Caco-2 (cell line): ENCODE measurements around the gene TOMM20. TPM values are rescaled to one million over a fixed set of nuclear protein-coding genes. Genes with fewer than 3 reads are reported as not detected.

Source experiments
- BruUV-seq: library from RNA; stranded (reverse); fragments of 400-500 nt; replicated peaks from 2 replicates; lab custom pipeline; 2021; lab: Mats Ljungman, UMichigan
- CTCF ChIA-PET: fragments of 300-600 bp; sonication (Branson Sonifier 250); formaldehyde crosslinking; loops from one replicate; lab custom pipeline; 2022; ENCODE audit warnings: antibody characterized with exemption; lab: Charles Lee
- POLR2A ChIA-PET: fragments of 300-600 bp; sonication (Branson Sonifier 250); formaldehyde crosslinking; loops from one replicate; lab custom pipeline; 2022; ENCODE audit warnings: antibody characterized with exemption; lab: Charles Lee
- DNase-seq, 2 experiments: peaks; one replicate each; pipeline versions ENCODE4 v3.0.0 to v3.0.0-alpha.2; 2020 to 2022
- H3K27me3 ChIP-seq: replicated peaks from 2 replicates; pipeline ENCODE4 v1.6.0; 2011; ENCODE audit warnings: low read length; ENCODE audit not compliant: control insufficient read depth, insufficient read depth
- H3K36me3 ChIP-seq: 2 replicates; pipeline ENCODE4 v1.5.1; 2011; ENCODE audit warnings: low read length; ENCODE audit not compliant: control insufficient read depth, insufficient read depth
- H3K4me1 ChIP-seq: fragments of 250-450 bp; sonication (Bioruptor Pico); 2 replicates; pipeline ENCODE4 v1.5.1; 2020; ENCODE audit warnings: mild to moderate bottlenecking
- H3K4me3 ChIP-seq: 2 replicates; pipeline ENCODE4 v1.5.1; 2011; ENCODE audit warnings: low read depth, mild to moderate bottlenecking, control low read depth, low read length
- H3K9me3 ChIP-seq: fragments of 250-450 bp; sonication (Bioruptor Pico); 2 replicates; pipeline ENCODE4 v1.5.1; 2020; ENCODE audit warnings: mild to moderate bottlenecking, moderate library complexity
- H3K27ac Mint-ChIP-seq: one replicate; pipeline ENCODE4 v1.8.0; 2022; ENCODE audit warnings: mixed read lengths; ENCODE audit not compliant: unreplicated experiment
- H3K27me3 Mint-ChIP-seq: one replicate; pipeline ENCODE4 v1.8.0; 2022; ENCODE audit warnings: mixed read lengths; ENCODE audit not compliant: insufficient read depth, unreplicated experiment
- H3K36me3 Mint-ChIP-seq: one replicate; pipeline ENCODE4 v1.8.0; 2022; ENCODE audit warnings: mild to moderate bottlenecking, mixed read lengths; ENCODE audit not compliant: insufficient read depth, unreplicated experiment
- H3K4me1 Mint-ChIP-seq: one replicate; pipeline ENCODE4 v1.8.0; 2022; ENCODE audit warnings: low read depth, mixed read lengths; ENCODE audit not compliant: unreplicated experiment
- H3K4me3 Mint-ChIP-seq: one replicate; pipeline ENCODE4 v1.8.0; 2022; ENCODE audit warnings: mild to moderate bottlenecking, moderate library complexity, mixed read lengths; ENCODE audit not compliant: unreplicated experiment
- H3K9me3 Mint-ChIP-seq: one replicate; pipeline ENCODE4 v1.8.0; 2022; ENCODE audit warnings: mixed read lengths; ENCODE audit not compliant: unreplicated experiment
- intact Hi-C: fragments of 100-400 bp; cut with micrococcal nuclease; formaldehyde crosslinking; loops from one replicate; pipeline ENCODE4 v1.10.0; 2022; ENCODE audit not compliant: unreplicated experiment
- total RNA-seq: library from RNA; stranded (reverse); gene quantifications from 2 replicates; pipeline ENCODE4 v1.2.3, GENCODE V29; 2022
- TF ChIP-seq, protein P1 (sequence below), 2 experiments: fragments of 200-600 bp in 1 of 2; IDR thresholded peaks; 1 replicate in 1 of 2; 2 replicates in 1 of 2; pipeline versions ENCODE4 v1.5.1 to v1.8.0; 2011 to 2022; ENCODE audit warnings: antibody characterized with exemption in 1 of 2, control low read depth in 1 of 2, inconsistent platforms in 1 of 2, low read depth in 1 of 2, low read length in 1 of 2, mild to moderate bottlenecking in 1 of 2, moderate library complexity in 1 of 2; ENCODE audit not compliant: insufficient read depth in 1 of 2, severe bottlenecking in 1 of 2, unreplicated experiment in 1 of 2

The TOMM20 gene
- total RNA-seq, 1 experiment from 2014 or later, result 137 TPM

DNA sequence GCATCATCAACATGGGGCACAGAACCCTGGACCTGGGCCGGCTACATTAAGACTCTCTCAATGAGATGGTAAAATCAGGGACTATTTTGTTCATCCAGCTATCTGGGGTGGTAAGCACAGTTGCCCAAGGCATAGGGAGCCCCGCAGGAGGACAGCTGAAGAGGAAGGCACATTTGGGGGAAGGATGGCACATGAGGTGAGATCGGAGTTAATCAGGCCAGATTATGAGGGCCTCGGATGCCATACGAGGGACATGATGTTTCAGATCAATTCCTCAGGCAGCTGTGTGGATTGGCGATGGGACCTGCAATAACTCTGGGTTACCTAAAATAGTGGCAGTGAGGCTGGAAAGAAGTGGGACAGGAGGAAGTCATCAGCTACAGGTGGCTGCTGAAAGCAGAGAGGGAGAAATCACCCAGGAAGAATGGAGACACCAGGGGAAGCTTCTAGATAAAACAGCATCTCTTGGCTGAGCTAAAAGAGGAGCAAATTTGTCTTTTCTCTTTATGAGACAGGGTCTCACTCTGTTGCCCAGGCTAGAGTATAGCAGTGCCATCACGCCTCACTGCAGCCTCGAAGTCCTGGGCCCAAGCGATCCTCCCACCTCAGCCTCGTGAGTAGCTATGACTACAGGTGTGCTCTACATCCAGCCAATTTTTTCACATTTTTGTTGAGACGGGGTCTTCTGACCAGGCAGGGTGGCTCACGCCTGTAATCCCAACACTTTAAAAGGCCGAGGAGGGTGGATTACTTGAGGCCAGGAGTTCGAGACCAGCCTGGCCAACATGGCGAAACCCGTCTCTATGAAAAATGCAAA is 21.1 kb downstream of the TOMM20 start:
- no TSS peak for BruUV-seq
- H3K9me3 Mint-ChIP-seq, result no peaks in the 10 kb centered on the region
- CTCF ChIA-PET, result no interaction called here

DNA sequence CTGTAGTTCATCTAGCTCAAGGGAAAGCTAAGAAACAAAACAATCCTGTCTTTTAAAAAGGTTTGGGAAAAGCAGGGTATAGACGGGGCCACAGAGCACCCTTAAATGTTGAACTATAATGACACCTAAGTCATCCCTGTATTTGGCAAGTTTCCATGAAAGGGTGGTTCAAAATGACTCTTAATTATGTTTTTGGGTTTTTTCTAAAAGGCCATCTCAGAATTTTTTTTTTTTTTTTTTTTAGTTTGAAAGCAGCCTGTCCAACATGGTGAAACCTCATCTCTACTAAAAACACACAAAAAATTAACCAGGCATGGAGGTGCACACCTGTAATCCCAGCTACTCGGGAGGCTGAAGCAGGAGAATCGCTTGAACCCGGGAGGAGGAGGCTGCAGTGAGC is 22.2 kb downstream of the TOMM20 start:
- H3K9me3 Mint-ChIP-seq, result no peaks in the 10 kb centered on the region
- POLR2A ChIA-PET, result no interaction called here
- CTCF ChIA-PET, result no interaction called here
- H3K4me3 Mint-ChIP-seq, result no peak overlapping the region
- no peak for DNase-seq
- BruUV-seq, result no TSS peak
- Histone ChIP-seq H3K4me1 (peaks cover 12% of the 10 kb centered on the region; the same call in 1 of the 2 replicates), H3K4me3 (no peak overlapping the region), H3K9me3 (no peaks in the 10 kb centered on the region), H3K27me3 (no peaks in the 10 kb centered on the region), H3K36me3 (no peaks in the 10 kb centered on the region; the same call in 1 of the 2 replicates)
- no peak overlapping the region for H3K27ac Mint-ChIP-seq
- intact Hi-C loops, result no loop called here
- TF ChIP-seq, protein P1, sequence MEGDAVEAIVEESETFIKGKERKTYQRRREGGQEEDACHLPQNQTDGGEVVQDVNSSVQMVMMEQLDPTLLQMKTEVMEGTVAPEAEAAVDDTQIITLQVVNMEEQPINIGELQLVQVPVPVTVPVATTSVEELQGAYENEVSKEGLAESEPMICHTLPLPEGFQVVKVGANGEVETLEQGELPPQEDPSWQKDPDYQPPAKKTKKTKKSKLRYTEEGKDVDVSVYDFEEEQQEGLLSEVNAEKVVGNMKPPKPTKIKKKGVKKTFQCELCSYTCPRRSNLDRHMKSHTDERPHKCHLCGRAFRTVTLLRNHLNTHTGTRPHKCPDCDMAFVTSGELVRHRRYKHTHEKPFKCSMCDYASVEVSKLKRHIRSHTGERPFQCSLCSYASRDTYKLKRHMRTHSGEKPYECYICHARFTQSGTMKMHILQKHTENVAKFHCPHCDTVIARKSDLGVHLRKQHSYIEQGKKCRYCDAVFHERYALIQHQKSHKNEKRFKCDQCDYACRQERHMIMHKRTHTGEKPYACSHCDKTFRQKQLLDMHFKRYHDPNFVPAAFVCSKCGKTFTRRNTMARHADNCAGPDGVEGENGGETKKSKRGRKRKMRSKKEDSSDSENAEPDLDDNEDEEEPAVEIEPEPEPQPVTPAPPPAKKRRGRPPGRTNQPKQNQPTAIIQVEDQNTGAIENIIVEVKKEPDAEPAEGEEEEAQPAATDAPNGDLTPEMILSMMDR (IDR thresholded peaks at IDR 0.05; ENCODE audit: insufficient read depth in 1 of 2, low read depth in 1 of 2, low read length in 1 of 2, severe bottlenecking in 1 of 2, unreplicated experiment in 1 of 2), result no peak
- peaks cover 68% of the 10 kb centered on the region for H3K36me3 Mint-ChIP-seq
- no peaks in the 10 kb centered on the region for H3K27me3 Mint-ChIP-seq
- peaks cover 16% of the 10 kb centered on the region for H3K4me1 Mint-ChIP-seq

More for the DNA sequence above, 21.1 kb downstream of the TOMM20 start:
- Histone ChIP-seq H3K9me3 (no peaks in the 10 kb centered on the region), H3K4me3 (no peak overlapping the region), H3K36me3 (no peaks in the 10 kb centered on the region; the same call in 1 of the 2 replicates), H3K4me1 (peaks cover 12% of the 10 kb centered on the region; the same call in 1 of the 2 replicates), H3K27me3 (no peaks in the 10 kb centered on the region)
- H3K4me3 Mint-ChIP-seq, result no peak overlapping the region
- intact Hi-C loops, result no loop called here
- TF ChIP-seq, protein P1 (IDR thresholded peaks at IDR 0.05; ENCODE audit: insufficient read depth in 1 of 2, low read depth in 1 of 2, low read length in 1 of 2, severe bottlenecking in 1 of 2, unreplicated experiment in 1 of 2), result no peak
- peaks cover 16% of the 10 kb centered on the region for H3K4me1 Mint-ChIP-seq
- peaks cover 75% of the 10 kb centered on the region for H3K36me3 Mint-ChIP-seq
- no peak for DNase-seq
- POLR2A ChIA-PET, result no interaction called here
- no peak overlapping the region for H3K27ac Mint-ChIP-seq
- H3K27me3 Mint-ChIP-seq, result no peaks in the 10 kb centered on the region

DNA sequence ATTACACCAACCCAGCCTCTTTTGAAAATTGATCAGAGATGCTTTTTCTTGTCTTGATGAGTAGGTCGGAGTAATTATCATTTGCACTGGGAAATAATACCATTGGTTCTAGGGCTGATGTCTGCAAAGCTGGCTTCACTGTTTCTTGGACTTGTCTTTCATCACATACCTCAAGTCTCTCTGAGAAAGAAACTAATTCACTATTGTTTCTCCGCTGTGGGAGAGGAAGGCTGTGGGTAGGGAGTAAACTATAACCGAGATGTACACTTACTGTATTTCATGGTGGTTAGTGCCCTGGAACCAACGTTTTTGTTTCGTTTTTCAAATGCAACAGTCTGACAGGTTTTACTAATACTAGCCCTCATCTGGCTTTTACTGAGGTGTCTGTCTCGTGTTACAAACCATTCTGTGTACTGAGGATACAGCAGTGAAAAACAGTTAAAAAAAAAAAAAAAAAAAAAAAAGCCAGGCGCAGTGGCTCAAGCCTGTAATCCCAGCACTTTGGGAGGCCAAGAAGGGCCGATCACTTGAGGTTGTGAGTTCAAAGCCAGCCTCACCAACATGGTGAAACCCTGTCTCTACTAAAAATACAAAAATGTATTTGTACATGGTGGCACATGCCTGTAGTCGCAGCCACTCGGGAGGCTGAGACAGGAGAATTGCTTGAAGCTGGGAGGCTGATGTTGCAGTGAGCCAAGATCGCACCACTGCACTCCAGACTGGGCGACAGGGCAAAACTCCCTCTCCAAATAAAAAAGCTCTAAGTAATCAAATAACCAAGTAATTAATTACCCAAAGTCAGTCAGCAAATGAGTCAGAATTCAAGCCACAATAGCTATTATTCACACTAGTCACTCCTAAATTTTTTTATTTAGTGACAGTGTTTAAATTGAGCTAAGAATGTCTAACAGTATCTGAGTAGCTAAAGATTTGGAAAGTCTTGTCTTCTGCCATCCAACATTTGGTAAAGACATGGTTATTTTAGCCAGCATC is 23.3 kb downstream of the TOMM20 start:
- TF ChIP-seq, protein P1 (IDR thresholded peaks at IDR 0.05; ENCODE audit: insufficient read depth in 1 of 2, low read depth in 1 of 2, low read length in 1 of 2, severe bottlenecking in 1 of 2, unreplicated experiment in 1 of 2), result no peak
- intact Hi-C loops, result loop anchor here (2.0 kb wide), 1 partner anchor 55 kb away; the partner anchor contains the start of gene RBM34
- POLR2A ChIA-PET, result interaction anchor here (0.5 kb wide), 1 partner anchor 12 kb away, joined by 5 read pairs; no protein-coding TSS in a partner anchor

More for the DNA sequence above, 23.3 kb downstream of the TOMM20 start:
- Mint-ChIP-seq H3K27ac (peak overlapping the region; percentile 90), H3K4me3 (peak overlapping the region; percentile 72), H3K36me3 (peaks cover 57% of the 10 kb centered on the region), H3K9me3 (no peaks in the 10 kb centered on the region), H3K4me1 (peaks cover 16% of the 10 kb centered on the region), H3K27me3 (no peaks in the 10 kb centered on the region)
- CTCF ChIA-PET, result interaction anchor here (0.6 to 1.4 kb wide), 9 partner anchors 12 to 755 kb away, joined by 3 to 11 read pairs (median 4); no protein-coding TSS in a partner anchor
- no TSS peak for BruUV-seq
- Histone ChIP-seq H3K9me3 (no peaks in the 10 kb centered on the region), H3K36me3 (no peaks in the 10 kb centered on the region; the same call in 1 of the 2 replicates), H3K4me1 (peaks cover 12% of the 10 kb centered on the region; the same call in 1 of the 2 replicates), H3K27me3 (no peaks in the 10 kb centered on the region), H3K4me3 (no peak overlapping the region)
- no peak for DNase-seq
